Stimulated activated CD4-positive, alpha-beta T cell treated with anti-CD3 and anti-CD28 coated beads, Interleukin-4, amount 100 ng/mL, for 24 hours (primary cell): ENCODE data around the gene TTLL12.

Experiments used
- DNase-seq: peaks from one replicate; pipeline ENCODE4 v3.0.0-alpha.2; 2020

The TTLL12 gene

DNA sequence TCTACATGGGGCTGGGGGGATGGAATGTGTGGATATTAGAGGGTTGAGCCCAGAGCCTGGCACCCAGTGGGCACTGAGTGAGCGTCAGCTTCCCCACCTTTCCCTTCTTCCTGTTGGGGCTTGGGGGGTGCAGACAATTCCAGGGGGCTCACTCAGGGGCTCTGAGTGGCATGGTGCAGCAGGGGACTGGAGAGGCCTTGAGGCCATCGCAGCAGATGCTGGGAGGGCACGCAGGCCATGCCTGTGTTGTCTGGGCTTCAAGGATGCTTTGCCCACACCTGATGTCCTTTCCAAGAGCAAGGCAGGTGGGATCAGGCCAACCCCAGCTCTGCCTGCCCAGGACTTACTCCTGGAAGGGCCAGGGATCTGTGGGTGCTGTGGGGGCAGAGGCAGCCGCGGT is 11.2 kb upstream of the TTLL12 start:
- DNase-seq: no peak

DNA sequence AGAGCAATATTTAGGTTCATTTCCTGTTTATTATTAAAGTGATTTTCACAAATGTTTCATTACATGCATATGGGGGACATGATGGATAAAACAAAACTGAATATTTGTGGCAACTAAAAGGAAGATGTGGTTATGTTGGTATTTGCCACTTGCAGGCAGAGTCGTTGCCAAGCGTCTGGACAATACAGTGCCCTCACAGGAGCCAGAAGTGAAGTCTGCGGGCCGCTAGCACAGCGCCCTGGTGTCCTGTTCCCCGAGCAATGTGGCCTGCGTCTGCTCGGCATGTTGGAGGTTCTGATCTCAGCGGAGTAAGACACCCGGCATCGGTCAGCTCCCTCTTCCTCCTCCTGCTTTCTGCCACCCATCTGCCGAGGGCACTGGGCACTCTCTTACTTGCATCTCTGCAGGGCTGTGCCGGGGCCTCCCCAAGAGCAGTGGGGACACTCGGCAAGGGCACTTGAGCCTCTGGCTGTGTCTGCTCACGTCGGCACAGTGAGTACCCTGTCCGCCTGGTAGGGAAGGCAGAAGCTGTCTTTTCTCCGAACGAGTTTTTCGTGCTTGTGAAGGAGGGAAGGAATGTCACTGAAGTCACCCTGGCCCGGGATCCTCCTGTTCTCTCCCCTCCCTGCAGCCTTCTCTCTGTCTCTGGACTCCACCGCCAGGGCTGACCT is 10.5 kb upstream of the TTLL12 start:
- no peak for DNase-seq

DNA sequence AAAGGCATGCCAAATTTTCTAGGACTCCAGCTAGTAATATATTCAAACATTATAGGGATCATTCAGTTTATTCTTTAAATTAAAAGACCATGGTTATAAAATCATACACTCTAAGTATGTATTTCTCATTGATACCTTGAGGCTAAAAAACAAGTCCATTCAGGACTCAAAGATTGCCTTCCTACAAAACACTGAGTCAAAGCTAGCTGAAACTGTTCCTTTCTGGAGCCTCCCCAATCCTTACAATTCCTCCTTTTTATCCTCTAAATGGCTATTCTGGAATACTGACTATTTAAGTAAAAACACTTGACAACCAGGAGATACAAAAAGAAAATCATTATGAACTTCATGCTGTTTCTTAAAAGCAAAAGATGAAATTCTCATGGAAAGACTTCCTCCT is 4.9 kb upstream of the TTLL12 start:
- no peak for DNase-seq

DNA sequence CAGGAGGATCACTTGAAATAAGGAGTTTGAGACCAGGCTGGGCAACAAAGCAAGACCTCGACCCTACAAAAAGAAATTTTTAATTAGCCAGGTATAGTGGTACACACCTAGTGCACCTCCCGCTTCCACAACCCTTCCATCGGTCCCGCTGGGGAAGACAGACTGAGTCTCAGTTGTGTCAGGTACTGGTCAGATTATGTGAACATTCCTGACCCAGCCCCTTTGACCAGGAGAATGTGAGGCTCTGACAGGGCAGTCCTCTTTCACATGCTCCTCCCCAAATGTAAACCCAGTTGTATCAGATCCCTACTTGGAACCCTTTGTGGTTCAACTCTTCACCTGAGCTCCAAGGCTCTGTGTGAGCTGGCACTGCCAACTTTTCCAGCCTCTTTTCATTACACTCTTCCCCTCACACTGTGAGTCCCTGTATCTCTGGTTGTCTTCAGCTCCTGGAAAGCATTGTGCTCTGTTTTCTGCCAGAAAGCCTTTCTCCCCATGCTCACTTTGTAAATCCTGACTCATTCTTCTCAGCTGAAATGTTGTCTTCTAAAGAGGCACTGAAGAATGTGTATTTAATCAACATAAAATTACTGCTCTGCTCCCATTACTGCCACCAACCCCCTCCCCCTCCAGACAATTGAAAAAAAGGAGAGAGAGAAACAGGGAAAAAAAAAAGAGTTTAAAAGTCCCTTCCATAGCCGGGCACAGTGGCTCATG is 2.1 kb upstream of the TTLL12 start:
- DNase-seq: no peak

DNA sequence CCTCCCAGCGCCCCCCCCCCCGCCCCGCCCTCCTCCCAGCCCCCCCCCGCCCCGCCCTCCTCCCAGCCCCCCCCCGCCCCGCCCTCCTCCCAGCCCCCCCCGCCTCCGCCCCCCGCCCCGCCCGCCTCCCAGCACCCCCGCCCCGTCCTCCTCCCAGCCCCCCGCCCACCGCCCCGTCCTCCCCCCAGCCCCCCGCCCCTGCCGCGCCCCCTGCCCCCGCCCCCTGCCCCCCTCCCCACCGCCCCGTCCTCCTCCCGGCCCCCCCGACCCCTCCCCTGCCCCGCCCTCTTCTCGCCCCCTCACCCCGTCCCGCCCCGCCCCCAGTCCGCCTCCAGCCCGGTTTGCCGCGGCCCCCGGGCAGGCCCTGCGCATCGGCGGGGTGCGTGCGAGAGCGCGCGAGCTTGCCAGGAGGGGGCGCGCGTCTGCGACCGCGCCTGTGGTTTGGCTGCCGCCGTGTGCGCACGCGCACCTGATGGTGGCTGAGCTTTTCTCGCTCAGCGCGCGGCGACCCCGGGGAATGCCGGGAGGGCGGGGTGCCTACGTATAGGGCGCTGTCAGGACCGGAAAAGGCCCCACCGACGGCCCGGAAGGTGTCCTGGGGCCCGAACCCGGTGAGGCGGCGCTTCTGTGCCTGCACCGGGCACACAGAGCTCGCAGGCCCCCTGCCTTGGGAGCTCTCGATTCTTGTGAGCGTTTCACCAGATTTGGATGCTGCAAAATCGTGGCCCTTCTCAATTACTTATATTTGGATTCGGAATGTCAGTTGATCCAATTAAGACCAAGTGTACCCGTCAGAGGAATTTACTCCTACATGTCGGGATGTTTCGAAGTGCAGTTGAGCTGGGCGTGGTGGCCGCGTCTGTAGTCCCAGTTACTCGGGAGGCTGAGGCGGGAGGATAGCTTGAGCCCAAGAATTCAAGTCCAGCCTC is 501 bp upstream of the TTLL12 start:
- DNase-seq: peak; percentile 96

DNA sequence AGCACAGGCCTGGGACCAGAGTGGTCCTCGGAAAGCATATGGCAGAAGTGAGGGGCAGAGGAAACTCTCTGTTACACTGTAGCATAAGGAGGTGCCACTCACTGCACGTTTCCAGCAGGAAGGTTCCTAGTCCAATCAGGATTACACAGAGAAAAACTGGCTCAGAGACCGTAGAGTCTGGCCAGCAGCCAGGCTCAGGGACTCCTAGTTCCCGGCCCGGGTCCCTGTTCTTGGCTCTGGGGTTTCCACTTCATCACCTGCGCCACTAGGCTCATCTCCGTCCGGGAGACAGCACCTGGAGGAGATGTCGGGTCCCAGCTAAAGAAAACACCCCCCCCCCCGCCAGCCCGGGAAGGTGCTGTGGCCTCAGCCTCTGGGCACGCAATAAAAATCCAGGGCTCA is 1.1 kb downstream of the TTLL12 start:
- no peak for DNase-seq

DNA sequence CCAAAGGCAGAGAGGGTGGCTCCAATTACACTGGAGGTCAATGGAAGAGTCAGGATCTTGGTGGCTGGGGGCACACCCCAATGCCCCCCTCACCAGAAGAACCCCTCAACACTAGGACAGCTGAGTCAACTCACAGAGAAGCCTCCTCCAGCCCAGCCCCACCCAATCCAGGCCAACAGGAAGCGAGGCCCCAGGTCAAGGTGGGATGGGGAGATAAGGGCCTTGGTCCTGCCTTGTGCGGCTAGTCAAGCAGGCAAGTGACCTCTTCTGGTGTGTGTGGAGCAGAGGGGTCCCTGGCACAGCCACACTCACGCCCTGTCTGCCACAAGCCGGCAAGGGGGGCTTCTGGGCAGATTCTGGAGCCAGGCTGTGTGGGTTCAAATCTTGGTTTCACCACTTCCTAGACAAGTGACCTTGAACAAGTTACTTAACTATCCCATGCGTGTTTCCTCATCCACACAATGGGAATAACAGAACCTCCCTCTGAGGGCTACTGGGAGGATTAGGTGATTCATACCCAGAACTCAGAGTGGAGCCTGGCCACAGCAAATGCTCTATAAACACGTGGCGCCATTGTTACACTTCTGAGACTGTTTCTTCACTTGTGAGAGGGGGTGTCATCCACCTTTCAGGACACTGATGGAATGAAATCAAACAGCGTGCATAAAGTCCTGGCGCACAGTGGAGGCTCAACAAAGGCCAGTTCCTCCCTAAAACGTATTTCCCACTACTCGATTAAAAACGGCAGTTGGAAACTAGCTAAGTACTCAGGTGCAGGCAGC is 3.2 kb downstream of the TTLL12 start:
- no peak for DNase-seq

DNA sequence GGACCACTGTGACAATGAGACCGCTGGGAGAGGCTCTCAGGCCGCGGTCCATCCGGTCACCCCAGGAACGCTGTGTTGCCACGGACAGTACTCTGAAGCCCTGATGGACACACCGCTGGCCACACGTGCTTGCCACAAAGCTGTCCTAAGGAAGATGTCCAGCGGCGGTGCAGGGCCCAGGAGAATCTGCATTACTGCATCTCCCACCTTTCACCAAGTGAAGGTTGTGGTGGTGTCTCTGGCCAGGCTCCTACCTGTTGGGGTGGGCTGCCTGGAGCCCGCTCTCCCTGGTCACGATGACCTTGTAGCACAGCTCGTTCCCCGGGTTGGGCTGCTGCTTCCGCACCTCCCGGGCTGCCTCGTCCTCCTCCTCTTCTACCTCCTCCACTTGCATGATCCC is 4.2 kb downstream of the TTLL12 start:
- DNase-seq: no peak

DNA sequence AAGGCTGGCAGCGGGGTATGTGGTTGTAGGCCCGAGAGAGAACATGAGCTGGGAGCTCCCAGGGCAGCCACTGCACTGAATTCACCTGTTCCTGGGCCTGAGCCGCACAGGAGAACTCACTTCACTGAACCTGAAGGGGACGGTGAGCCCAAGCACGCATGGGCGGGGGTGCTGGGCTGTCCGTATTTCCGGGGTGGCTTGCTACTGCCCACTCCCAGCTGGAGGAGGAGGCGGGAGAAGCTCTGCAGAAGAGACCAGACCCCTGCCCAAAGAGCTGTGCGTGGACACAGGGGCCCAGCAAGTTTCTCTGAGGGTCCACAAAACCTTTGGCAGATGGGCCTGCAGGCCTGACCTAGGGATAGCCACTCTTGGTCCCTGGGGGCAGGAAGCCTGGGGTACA is 4.8 kb downstream of the TTLL12 start:
- DNase-seq: no peak

DNA sequence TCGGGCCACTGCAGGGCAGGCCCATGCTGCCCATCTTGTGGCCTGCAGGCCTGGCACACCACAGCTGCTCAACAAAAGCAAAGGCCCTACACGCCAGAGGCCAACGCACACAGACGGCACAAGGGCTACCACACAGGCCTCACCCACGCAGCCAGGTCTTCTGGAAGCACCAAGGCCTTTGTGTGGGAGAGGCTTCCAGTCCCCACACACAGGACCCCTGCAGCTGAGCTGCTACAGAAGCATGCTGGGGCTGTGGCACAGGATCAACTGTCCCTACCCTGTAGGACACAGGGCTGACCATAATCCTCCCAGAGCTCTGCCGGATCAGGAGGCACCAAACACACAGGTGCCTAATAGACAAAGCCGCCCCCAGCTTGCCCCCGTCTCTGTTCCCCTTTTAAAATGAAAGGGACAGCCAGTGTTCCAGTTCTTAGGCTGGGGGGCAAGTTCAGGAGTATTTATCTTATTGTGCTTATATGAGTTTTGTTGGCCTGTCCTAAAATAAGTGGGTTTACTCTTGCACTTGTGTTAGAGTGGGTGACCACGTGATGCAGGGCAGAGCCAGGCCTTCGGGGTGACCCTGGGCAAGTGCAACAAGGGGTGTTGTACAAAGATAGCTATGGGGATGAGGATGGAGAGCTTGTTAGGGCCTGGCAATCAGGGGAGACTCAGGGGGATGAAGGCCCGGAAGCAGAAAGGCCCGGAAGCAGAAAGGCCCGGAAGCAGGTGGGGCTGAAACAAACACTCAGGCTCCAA is 5.4 kb downstream of the TTLL12 start:
- DNase-seq: no peak

DNA sequence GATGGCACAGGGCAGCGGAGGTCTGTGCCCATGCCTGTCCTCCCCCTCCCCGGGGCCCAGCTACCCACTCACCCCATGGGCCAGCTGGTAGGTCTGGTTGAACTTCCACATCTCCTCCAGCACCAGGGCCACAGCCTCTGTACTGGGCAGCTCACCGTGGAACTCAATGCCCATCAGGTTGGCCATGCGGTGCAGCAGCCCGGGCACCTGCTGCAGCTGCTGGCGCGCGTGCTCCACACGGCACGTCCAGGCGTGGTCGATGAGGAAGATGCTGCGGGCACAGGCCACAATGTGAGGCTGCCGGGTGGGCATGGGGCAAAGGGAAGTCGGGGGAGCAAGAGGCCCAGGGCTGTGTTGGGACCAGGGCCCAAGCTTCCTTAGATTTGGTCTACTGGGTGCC is 6.3 kb downstream of the TTLL12 start:
- DNase-seq: no peak

DNA sequence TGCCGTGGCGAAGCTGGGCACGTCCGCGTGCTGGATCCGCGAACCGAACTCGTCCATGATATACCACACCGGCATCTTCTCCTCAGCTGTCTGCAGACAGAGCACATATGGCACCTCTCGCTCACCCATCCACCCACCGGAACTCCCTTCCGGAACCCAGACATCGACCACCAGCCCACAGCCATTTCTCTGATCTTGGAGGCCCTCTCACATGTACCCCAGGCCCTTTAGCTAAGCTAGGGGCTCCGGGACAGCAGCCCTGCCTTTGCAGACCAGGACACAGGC is 7.1 kb downstream of the TTLL12 start:
- no peak for DNase-seq

DNA sequence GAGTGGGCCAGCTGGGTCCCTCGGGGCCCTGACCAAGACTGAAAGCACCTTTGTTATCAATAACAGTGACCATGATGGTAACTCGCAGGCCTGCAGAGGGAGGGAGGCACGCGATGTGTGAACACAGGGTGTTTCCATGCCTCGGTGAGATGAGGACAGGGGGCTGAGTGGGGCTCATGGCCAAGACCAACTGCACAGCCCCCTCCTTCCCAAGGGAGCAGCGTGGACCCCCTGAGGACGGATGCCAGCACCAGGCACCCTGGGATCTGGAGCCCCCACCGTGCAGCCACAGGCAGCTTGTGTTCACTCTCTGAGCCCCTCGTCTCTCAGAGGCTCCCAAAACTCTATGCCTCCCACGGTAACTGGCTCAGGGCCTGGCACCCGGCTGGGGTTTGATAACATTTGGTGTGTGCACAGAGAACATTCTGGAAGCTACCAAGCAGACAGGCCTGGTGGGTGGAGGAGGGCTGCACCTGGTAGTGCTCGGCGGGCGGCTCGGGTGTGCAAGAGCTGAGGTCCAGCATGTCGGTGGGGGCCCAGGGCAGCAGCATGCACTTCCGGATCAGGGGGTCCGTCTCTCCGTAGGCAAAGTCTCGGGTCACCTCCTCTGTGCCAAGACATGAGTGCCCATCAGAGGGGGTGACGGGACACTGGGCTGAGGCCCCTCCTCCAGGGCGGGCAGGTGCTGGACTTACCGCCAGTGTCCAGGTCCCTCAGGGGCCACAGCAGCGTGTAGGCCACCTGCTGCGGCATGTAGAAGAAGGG is 7.6 kb downstream of the TTLL12 start:
- no peak for DNase-seq

DNA sequence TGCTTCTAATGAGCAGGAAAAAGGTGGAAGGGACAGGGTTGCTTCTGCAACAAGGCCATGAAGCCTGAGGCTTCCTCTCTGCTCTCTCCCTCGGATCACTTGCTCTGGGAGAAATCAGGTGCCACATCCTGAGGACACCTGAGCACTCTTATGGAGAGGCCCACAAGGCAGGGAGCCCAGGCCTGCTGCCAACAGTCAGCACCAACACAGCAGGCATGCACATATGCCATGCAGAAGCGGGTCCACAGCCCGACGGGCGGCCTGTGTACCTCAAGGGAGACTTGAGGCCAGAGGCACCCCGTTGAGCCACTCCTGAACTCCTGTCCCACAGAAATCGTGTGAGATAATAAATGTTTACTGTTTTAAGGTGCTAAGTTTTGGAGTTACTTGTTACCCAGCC is 9.5 kb downstream of the TTLL12 start:
- DNase-seq: no peak

DNA sequence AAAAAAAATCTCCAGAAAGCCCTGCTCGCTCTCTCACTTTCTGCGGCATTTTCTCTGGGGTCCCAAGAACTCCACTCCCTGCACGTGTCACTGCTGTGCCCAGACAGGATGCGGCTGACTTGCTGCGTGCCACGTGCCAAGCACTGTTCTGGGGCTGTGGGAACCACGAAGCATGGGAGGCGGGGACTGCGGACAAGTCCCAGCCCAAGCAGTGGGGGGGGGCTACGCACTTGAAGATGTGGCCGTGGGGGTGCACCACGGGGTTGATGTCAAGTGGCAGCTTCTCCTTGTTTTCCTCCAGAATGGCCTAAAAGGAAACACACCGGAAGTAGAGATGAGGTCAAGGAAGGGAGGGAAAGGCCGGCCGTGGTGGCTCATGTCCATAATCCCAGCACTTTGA is 10.8 kb downstream of the TTLL12 start:
- DNase-seq: no peak

DNA sequence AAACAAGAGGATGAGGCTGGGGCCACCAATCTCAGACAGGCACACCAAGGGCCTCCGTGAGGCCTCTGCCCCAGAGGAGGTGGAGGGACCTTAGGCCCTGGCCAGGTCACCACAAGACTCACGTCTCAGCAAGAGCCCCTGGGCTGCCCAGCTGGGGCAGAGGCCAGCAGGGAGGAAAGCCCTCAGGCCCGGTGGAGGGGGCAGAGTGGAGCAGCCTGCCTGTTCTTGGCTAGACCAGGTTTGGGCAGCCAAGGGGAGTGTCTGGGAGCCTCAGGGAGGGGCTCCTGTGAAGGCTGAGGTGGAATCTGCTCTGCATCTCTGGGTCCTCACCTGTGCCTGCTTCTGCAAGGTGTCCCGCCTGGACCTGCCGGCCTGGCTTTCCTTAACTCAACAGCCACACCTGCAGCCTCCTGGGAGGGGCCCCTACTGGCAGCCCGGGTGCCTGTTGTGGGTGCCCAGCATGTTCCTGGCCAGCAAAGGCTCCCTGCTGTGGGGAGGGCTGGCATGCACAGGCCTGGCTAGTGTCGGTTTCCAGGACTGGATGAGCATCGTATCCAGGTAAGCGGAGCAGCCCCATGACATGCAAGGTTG is 11.9 kb downstream of the TTLL12 start:
- no peak for DNase-seq

DNA sequence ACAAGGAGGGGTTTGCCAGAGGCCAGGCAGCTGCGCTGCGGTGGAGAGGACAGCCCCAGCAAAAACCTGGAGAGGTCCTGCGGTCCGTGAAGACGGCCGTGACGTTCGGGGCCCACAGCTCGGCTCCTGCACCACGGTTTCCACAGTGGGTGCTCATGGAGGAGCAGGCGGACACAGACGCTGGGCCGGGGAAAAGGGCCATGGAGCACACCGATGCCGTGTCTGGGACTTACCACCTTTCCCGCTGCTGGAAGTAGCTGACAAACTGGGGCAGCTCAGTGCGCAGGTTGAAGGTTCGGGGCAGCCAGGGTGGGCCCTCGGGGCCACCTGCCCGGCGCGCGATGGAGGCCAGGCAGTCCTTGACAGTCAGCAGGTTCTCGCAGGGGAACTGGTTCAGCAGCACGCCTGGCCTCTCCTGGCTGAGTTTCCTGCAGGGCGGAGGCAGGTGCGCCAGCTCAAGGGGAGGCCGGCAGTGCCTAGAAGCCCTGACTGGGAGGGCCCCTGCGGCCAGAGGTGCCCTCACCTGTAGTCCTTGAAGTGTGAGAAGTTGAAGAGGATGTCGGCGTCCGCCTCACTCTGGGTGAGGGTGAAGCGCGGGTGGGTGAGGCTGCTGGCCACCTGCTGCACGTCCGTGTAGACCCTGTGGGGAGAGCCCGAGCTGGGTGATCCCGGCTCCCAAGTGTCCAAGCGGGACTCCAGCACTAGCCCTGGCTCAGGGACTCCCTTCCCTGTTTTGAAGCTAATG is 12.8 kb downstream of the TTLL12 start:
- DNase-seq: no peak

DNA sequence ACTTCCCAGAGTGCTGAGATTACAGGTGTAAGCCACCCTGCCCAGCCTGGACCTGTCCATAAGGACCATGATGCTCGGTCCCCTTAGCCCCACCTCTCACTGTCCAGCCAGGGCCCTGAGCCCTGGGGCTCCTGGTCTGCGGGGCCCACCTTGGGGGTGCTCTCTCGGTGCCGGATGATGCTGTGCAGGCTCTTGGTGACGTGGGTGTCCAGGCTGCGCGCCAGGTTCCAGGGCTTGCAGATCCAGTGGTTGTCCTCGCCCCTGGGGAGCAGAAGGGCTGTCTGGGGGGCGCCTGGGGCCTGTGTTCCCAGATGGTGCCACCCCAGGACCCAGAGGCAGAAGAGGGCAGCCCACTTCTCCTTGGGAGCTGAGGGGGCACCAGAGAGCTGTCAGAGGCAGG is 13.4 kb downstream of the TTLL12 start:
- DNase-seq: no peak

DNA sequence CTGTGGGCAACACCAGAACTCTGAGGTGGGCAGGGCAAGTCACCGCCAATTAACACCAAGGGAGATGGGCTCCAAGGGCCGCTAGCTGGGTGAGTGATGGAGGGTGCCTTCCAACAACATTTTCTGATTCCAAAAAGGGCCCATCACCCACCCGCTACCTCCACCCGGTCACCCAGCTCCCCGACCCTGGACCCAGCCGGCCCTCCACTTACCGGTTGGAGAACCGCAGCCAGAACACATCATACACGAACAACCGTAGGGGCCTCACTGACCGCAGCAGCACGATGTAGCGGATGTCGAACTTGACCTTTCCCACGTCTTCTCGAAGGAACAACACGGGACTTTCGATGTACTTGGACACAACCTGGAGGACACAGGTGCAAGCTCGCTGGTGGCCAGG is 14.7 kb downstream of the TTLL12 start:
- no peak for DNase-seq

DNA sequence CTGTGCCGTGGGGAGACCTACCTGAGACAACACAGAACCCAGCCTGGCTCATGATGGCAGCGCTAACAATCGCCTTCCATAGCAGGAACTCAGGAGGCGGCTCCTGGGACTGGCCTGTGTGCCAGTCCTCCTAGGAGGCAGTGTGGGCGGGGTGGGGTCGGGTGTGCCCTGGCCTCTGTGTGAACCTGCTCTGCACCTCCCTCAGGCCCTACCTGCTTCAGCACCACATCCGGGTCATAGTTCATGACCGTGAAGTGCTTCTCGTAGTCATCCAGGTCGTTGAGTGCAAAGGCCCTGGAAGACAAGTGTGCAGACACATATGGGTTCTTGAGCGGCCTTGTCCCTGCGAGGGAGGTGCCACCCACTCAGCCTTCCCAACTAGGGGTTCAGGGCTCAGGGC is 15.3 kb downstream of the TTLL12 start:
- DNase-seq: no peak
